ENCODE results near the gene FOSL2. TPM values are rescaled to one million over a fixed set of nuclear protein-coding genes. Genes with fewer than 3 reads are reported as not detected.

Gene FOSL2
- total RNA-seq, 1 donor from 2014 or later: 156 TPM

- DNase-seq (ENCODE audit: low spot score): no peak
Measured at GRCh38 chr2:28406276-28407096, 13.8 kb downstream of the FOSL2 start.

GRCh38 chr2:28407131-28407975 lies 14.7 kb downstream of the FOSL2 start:
- TF ChIP-seq CTCF (IDR thresholded peaks at IDR 0.05): no peak
- Mint-ChIP-seq H3K27ac (ENCODE audit: unreplicated experiment) (peak overlapping the region; percentile 68), H3K9me3 (ENCODE audit: low read depth) (no peaks in the 10 kb centered on the region), H3K4me3 (ENCODE audit: unreplicated experiment) (no peak overlapping the region), H3K4me1 (ENCODE audit: low read depth) (peaks cover 59% of the 10 kb centered on the region), H3K27me3 (ENCODE audit: low read depth) (no peaks in the 10 kb centered on the region), H3K36me3 (ENCODE audit: low read depth) (peaks cover 51% of the 10 kb centered on the region)
- DNase-seq (ENCODE audit: low spot score): no peak

More at GRCh38 chr2:28406276-28407096, 13.8 kb downstream of the FOSL2 start:
- Mint-ChIP-seq H3K9me3 (ENCODE audit: low read depth) (no peaks in the 10 kb centered on the region), H3K4me3 (ENCODE audit: unreplicated experiment) (no peak overlapping the region), H3K36me3 (ENCODE audit: low read depth) (peaks cover 53% of the 10 kb centered on the region), H3K27ac (ENCODE audit: unreplicated experiment) (peak overlapping the region; percentile 68), H3K4me1 (ENCODE audit: low read depth) (peaks cover 65% of the 10 kb centered on the region), H3K27me3 (ENCODE audit: low read depth) (no peaks in the 10 kb centered on the region)
- no peak for TF ChIP-seq CTCF (IDR thresholded peaks at IDR 0.05)

GRCh38 chr2:28407976-28408690 lies 15.5 kb downstream of the FOSL2 start:
- Mint-ChIP-seq H3K36me3 (ENCODE audit: low read depth) (peaks cover 57% of the 10 kb centered on the region), H3K4me1 (ENCODE audit: low read depth) (peaks cover 58% of the 10 kb centered on the region), H3K9me3 (ENCODE audit: low read depth) (no peaks in the 10 kb centered on the region), H3K27me3 (ENCODE audit: low read depth) (no peaks in the 10 kb centered on the region), H3K27ac (ENCODE audit: unreplicated experiment) (peak overlapping the region; percentile 89), H3K4me3 (ENCODE audit: unreplicated experiment) (no peak overlapping the region)
- no peak for DNase-seq (ENCODE audit: low spot score)
- TF ChIP-seq CTCF (IDR thresholded peaks at IDR 0.05): no peak

- Mint-ChIP-seq H3K36me3 (ENCODE audit: low read depth) (peaks cover 60% of the 10 kb centered on the region), H3K9me3 (ENCODE audit: low read depth) (no peaks in the 10 kb centered on the region), H3K27me3 (ENCODE audit: low read depth) (no peaks in the 10 kb centered on the region), H3K4me3 (ENCODE audit: unreplicated experiment) (peak overlapping the region; percentile 22), H3K27ac (ENCODE audit: unreplicated experiment) (peak overlapping the region; percentile 89), H3K4me1 (ENCODE audit: low read depth) (peaks cover 58% of the 10 kb centered on the region)
- no peak for DNase-seq (ENCODE audit: low spot score)
- no peak for TF ChIP-seq CTCF (IDR thresholded peaks at IDR 0.05)
Measured at GRCh38 chr2:28408764-28409599, 16.3 kb downstream of the FOSL2 start.
